Smooth muscle cell of the pulmonary artery (primary cell): ENCODE data around the gene PSMB10. TPM values are rescaled to one million over a fixed set of nuclear protein-coding genes. Genes with fewer than 3 reads are reported as not detected.

Experiments used
- total RNA-seq: library from RNA; depleted of rRNA; stranded (reverse); fragments of >200 nt; gene quantifications from 2 replicates; pipeline ENCODE4 v1.2.3, GENCODE V29; 2014

PSMB10 gene
- total RNA-seq: 31.5 and 33.7 TPM in 2 replicates

DNA sequence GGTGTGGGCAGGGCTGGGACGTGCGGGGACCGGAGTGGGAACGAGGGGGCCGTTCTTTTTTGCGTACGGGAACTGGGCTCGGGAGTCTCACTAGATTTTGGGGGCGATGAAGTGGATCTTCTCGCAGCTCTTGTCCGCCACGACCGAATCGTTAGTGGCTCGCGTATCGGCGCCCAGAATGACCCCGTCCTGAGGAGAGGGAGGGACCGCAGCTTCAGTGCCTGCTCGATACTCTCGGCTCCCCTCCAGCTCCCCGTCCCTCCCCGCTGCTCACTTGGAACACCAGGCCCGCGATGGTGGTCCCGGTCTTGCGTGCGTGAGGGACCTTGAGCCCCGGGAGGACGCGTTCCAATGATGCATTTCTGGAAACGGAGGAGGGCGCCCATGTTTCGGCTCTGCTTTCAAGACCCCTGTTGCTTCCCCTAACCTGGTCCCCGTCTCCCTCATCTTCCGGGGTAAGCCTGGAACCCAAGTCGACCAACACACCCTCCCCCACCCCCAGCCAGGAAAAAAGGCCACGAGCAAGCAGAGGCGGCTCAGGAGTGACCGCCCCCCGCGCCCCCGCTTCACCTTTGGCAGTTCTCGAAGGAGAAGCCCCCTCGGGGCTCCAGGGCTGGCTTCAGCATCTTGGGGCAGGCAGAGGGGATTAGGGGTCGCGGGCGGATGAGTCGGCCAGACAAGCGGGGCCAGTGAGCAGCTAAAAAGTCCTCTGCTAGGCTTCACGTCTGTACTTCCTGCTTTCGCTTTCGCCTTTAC lies at the start of gene PSMB10:
PSMB10 (minus strand) TSS at position 727 of the 756 bp plus-strand sequence; CDS start at position 626, 101 bp downstream.

GRCh38 chr16:67979955-67980678 lies 43.5 kb upstream of the PSMB10 start, which contains the start of gene DPEP3:
Gene DPEP3, minus strand, starts transcription at chr16:67980499. Its CDS starts 119 bp downstream, at chr16:67980380.

DNA sequence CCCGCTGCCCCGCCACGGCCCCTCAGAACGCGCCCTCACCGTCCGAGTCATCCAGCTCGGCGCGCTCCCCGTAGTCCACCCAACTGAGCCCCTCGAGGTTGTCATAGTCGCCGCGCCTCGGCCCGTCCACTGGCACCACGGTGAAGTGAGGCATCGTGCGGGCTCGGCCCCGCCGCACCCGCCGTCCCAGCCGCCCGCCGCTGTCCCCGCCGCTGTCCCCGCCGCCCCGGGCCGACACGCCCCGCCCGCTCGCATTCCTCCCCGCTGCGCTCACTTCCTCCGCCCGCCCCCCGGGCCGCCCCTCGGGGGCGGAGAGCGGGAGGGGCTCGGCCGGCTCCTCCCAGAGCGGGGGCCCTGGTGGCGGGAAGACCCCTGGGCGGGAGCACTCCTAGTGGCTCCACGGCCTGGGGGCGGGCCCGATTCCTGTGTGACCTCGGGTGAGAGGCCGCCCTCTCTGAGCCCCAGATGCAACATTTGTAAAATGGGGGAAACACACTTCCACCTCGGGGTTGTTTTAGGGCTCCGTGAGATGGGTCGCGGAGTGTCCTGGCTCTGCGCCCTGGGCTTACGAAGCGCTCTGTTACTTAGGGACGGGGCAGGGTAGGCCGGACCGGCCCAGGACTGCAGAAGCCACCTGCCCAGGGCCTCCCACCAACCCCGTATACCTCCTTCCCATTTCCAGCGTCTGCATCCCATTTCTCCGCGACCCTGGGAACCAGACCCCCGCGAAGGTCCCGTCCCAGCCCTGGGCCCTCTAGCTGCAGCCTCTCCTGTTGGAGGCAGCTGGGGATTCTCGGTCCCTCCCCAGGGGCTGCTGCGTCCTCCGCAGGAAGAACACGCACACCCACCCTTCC lies 32.0 kb upstream of the PSMB10 start, which contains the start of gene SLC12A4:
SLC12A4 (minus strand) TSS at position 238 of the 854 bp plus-strand sequence; CDS start at position 154, 84 bp downstream.

DNA sequence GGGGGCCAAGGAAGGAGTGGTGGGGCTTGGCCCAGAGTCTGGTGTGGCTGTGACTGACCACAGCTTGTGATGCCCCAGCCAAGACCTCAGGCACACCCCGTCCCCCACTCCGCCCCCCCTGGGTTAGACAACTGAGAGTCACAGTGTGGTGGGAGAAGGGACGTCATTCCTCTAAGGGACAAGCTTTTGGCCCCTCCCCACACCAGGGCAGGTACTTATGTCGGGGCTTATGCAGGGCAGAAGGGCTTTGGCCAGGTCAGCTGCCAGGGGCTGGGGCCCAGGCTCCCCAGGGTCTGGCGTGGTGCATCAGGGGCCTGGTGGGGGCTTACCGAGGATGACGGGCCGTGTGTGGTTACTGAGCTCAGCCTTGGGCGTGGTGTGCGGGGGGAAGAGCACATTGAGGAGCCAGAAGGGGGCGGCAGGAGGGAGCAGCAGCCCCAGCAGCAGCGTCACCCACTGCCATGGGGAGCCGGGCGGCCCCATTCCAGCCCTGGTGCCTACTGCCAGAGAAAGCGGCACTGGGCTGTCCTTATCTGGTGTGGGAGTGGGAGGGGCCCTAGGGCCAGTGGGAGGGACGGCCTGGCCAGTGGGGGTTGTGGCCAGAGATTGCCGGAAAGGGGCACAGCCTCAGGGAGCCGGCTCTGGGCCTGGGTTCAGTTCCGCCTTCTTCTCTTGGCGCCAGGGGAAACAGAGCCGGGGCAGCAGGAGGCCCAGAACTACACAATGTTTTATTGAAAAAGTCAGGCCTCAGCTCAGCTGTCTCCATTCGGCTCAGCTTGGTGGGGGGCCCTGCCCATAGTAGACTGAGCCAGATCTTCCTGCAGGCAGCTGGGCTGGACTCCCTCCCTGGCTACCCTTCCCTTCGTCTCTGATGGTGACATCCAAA lies 7.2 kb upstream of the PSMB10 start, which contains the start of gene LCAT:
LCAT (minus strand) TSS at position 502 of the 886 bp plus-strand sequence; CDS start at position 483, 19 bp downstream.

GRCh38 chr16:67931712-67932461 lies 4.8 kb downstream of the PSMB10 start, which contains the start of gene CTRL:
Gene CTRL, minus strand, starts transcription at chr16:67931862. Its CDS starts 10 bp downstream, at chr16:67931852.

GRCh38 chr16:67892899-67893742 lies 43.5 kb downstream of the PSMB10 start, which contains the start of gene PSKH1:
Gene PSKH1, plus strand, starts transcription at chr16:67893254. Its CDS starts 15,496 bp downstream, at chr16:67908750.

GRCh38 chr16:67884684-67885083 lies 52.0 kb downstream of the PSMB10 start, which contains the start of gene NRN1L:
Gene NRN1L, plus strand, starts transcription at chr16:67884885. Its CDS starts 19 bp downstream, at chr16:67884904.

Other genes with a start within 250 kb of the PSMB10 start
- gene GFOD2, start 217.5 kb downstream of the PSMB10 start, total RNA-seq: 14.9 and 19.5 TPM in 2 replicates
- gene RANBP10, start 130.3 kb downstream of the PSMB10 start, total RNA-seq: 7.8 and 7.9 TPM in 2 replicates
- gene TSNAXIP1, start 130.0 kb downstream of the PSMB10 start, total RNA-seq: 0.78 and 1.0 TPM in 2 replicates
- 41.7 and 43.2 TPM in 2 replicates for gene THAP11, start 94.5 kb downstream of the PSMB10 start, total RNA-seq
- 119 and 132 TPM in 2 replicates for gene NUTF2, start 89.9 kb downstream of the PSMB10 start, total RNA-seq
- 23.2 and 28.0 TPM in 2 replicates for gene CENPT, start 89.2 kb downstream of the PSMB10 start, total RNA-seq
- gene EDC4, start 63.8 kb downstream of the PSMB10 start, total RNA-seq: 61.3 and 82.1 TPM in 2 replicates
- gene NRN1L, start 52.0 kb downstream of the PSMB10 start, total RNA-seq: not detected in 2 replicates
- 29.5 and 36.0 TPM in 2 replicates for gene PSKH1, start 43.6 kb downstream of the PSMB10 start, total RNA-seq
- gene CTRL, start 5.0 kb downstream of the PSMB10 start, total RNA-seq: 0.30 and 0.85 TPM in 2 replicates
- gene LCAT, start 7.3 kb upstream of the PSMB10 start, total RNA-seq: 11.8 and 12.6 TPM in 2 replicates
- gene SLC12A4, start 31.8 kb upstream of the PSMB10 start, total RNA-seq: 152 and 170 TPM in 2 replicates
- gene DPEP3, start 43.6 kb upstream of the PSMB10 start, total RNA-seq: not detected in 2 replicates
- not detected in 2 replicates for gene DPEP2, start 62.6 kb upstream of the PSMB10 start, total RNA-seq
- gene DPEP2NB, start 79.1 kb upstream of the PSMB10 start, total RNA-seq: not detected in 2 replicates
- gene DDX28, start 86.4 kb upstream of the PSMB10 start, total RNA-seq: 7.0 and 8.9 TPM in 2 replicates
- 15.8 and 18.9 TPM in 2 replicates for gene DUS2, start 86.4 kb upstream of the PSMB10 start, total RNA-seq
- 17.7 and 18.5 TPM in 2 replicates for gene NFATC3, start 148.5 kb upstream of the PSMB10 start, total RNA-seq